T-helper 22 cell (primary cell): ENCODE data around the gene MLLT3.

Experiments used
- DNase-seq: peaks from one replicate; pipeline ENCODE4 v3.0.0-alpha.2; 2020; ENCODE audit warnings: low read depth

Gene MLLT3

DNA sequence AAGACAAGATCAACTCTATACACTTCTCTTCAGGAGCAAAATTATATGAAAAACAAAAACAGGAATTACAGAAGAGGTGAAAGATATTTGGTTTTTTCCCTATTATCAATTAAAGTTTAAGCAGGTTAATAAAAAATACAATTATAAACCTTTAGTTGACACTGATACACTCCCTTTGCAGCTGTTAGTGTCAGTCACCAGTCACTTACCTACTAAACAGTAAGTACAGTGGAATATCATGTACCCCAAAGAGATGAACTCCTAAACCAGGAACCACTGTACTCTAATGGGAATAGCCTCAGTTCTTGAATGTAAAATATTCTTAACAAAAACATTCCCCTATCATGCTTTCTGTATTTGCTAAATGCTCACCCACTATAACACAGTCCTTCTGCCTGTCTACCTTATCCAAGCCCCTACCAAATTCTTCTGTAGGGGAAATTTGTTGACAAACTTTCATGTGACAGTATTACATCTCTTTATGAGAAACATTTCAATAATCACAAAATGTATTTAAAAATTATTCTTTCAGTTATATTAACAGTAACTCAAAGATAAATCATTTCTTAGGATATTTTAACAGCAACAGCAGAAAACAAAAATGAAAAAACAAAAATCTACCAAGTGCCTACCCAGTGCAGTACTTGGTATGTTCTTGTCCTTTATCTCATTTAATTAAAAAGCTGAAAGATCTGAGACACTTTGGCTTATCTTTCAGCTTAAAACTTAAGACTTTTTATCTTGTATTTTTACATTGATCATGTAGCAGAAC lies 212.8 kb downstream of the MLLT3 start:
- no peak for DNase-seq

DNA sequence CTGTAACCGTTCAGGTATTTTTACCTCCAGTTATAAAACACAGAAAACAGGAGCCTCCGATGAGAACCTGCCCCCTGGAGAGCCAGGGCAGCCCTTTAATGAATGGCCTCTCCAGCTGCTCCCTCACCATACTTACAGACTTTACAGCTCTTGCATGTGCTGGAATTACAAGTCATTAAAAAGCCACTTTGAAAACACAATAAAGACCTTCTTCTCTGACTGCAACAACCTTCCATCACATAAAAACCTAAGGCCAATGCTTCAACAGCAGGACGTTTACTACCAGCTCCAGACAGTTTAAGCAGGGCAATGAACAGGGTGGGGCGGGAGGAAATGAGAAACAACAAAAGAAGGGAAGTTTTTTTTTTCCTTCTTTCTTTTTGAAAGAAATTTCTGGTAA lies 213.8 kb downstream of the MLLT3 start:
- DNase-seq, result no peak

DNA sequence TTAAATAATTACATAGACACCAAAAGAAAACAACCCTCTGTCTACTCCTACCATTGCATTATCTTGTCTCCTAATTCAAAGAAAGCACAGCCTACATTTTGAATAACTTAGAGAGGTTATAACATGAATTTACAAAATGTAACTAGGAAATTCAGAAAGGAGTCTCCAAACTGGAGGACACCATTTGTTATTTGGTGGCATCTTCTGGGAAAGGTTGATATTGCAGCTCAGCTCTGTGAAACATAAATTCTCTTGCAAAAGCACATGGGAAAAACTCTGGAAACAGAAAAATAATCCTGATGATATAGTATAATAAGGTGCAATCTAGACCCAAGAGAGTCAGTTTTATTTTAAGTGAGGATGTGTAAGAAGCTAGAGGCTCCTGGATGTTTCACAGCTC lies 215.3 kb downstream of the MLLT3 start:
- DNase-seq, result no peak

DNA sequence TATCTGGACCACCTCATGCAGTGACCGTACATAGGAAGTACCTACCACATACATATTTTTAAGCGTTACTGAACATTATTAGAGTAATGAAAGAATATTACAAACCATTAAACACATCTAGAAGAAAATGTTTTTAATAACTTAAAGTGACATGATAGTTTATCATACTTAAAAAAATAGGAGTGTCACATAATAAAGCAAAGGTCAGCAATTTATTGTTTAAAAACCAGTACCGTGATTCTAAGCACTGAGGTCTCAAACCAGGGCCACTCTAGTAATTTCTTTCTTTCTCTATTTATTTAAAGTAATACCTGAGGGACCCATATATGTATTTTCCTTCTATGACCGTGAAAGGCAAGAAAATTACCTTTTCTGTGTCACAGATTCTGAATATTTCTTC lies 216.0 kb downstream of the MLLT3 start:
- DNase-seq, result no peak

DNA sequence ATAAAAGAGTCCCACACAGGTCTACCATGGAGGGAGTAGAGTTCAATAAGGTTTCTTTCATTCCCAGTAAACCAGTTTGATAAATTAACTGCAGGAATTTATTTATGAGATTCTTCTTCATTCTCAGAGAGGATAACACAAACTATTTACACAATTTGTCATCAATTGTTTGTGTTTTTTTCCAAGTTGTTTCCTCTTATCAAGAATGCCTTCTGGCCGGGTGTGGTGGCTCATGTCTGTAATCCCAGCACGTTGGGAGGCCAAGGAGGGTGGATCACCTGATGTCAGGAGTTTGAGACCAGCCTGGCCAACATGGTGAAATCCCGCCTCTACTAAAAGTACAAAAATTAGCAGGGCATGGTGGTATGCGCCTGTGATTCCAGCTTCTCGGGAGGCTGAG lies 216.7 kb downstream of the MLLT3 start:
- no peak for DNase-seq

DNA sequence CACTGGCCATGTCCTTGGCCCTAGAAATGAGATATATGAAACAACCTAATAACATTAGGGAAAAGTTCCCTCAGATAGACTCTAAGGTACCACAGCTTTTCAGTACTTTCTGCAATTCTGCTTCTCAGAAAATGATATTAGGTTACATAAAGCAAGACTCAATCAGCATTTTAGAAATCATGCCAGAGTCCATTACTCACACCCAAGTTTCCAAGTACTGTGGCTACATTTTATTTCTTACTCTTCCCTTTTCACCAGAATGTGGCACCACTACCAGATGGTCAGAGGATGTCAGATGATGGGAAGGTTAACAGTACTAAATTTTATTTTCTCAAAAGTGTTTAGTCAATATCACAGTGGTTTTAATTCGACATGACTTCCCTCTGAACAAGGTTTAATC lies 217.2 kb downstream of the MLLT3 start:
- no peak for DNase-seq

DNA sequence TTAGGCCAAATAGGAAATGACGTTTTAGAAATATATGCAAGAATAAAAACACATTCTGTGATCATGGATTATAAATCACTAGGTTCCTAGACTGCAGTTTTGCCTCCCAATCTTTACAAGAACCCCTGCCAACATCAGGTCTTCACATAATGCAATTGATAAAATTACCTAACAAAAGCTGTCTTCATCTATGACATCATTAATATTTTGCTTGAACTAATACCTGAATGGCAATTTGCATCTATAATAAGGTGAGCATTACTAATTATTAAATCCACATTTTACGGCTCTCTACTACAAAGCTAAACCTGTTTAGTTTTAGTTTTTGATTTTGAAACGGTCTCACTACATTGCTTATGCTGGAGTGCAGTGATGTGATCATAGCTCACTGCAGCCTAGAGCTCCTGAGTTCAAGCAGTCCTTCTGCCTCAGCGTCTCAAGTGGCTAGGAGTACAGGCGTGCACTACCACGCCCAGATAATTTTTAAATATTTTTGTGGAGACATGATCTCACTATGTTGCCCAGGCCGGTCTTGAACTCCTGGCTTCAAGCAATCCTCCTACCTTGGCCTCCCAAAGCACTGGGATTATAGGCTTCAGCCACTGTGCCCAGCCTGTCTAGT lies 218.0 kb downstream of the MLLT3 start:
- DNase-seq, result no peak

DNA sequence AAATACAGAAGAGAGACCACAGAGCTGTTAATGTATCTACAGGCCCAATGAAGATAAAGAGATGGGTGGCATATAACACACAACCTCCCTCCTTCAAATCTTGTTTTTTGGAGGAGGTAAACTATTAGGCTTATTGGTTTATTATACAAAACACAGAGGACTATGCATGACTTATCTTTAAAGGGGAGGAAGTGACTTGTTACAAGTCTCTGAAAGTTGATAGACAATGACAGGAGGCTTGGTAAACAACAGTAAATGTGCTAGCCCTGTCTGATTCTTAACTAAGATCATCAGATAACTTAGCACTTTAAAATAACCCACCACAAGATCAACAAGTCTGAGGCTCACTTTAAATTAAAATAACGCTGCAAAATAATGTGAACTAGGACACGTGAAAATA lies 219.0 kb downstream of the MLLT3 start:
- no peak for DNase-seq

DNA sequence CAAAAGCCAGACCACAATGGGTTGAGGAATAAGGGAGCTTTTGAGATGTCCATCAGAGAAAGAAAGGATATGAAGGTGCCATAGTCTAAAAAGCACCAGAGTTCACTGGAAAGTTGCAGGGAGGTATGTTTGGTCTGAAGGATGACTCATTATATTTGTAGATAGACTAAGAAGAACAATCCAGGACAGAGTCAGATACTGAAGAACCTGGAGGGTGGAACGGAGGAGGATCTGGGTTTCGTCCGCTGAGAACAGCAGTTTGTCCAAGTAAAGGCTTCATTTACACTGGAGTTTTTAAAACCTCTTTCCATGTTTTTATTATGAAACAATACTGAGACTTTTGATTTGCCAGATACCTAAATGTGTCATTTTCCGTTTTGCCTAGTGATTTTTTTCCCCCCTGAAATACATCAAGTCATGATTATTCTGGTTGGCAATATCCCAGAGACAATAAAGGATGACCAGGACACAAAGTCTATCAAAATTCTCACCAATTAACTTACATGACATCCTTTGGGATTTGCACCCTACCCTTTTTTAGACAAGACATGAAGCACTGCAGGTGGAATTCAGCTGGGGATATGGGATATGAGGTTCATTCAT lies 219.9 kb downstream of the MLLT3 start:
- DNase-seq, result no peak

DNA sequence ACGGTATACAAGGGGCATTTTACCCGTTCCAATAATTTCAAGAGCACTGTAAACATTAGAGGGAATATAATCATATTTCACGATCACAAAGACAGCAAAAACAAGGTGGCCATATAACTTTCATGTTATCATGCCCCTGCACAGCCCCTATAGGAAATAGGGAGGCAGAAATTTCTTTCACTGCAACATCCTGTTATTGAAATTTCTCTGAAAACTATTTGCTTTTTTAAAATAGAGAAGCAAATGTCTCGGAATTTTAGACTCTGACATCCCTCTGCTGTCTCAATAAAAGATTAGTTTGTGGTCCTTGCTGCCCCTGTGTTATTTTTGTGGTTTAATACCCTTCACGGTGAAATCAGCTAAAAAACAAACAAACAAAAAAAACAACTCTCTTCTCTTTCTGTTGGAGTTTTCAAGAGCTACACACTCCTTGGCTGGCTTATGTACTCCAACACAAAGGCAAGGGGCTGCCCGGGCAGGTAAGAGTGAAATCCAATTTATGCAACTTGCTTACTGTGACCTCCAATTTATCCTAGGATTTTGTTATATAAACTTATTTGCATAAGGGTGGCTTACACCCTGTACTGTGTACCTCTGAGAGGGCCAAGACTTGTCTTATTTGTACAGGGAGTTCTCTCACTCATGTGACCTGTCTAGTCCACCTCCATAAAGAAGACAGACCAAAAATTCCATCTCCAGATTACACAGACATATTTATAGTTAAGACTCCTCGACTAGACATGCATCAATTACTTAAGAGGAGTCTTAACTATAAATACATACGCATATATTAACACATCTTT lies 223.6 kb downstream of the MLLT3 start:
- no peak for DNase-seq

DNA sequence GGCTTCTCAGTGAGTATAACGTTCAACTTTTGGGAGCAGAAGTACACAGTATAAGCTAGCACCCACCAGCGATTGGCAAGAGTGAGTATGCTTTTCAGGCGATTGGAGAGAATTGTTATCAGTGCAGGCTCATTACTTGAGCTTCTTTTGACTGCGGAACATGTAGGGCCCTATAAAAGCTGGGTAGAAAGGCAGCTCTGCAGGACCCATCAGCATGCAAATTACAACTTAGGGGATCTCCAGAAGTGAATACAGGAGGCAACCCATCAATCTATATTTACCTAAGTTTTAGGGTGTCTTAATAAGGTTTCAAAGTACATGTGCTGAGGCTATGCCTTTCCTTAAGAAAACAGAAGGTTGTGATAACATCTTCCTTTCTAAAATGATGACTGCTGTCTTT lies 225.0 kb downstream of the MLLT3 start:
- DNase-seq, result no peak

DNA sequence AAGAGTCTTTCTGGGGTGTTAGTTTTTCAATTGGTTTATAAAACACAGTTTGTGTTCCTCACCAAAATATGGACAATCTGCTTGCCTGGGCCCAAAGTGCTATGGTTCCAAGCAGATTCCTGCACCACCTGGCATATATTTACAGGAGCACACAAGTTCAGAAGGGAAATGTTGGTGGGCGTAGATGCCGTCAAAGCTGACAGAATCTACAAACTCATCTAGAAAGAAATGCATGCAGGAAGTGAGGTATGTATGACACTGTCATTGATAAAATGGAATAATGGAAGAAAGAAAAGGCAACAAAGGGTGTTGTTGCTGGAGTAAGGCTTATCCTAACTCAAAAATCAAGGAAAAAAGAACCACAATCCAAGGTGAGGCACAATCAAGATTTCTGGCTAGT lies 225.8 kb downstream of the MLLT3 start:
- DNase-seq, result no peak

DNA sequence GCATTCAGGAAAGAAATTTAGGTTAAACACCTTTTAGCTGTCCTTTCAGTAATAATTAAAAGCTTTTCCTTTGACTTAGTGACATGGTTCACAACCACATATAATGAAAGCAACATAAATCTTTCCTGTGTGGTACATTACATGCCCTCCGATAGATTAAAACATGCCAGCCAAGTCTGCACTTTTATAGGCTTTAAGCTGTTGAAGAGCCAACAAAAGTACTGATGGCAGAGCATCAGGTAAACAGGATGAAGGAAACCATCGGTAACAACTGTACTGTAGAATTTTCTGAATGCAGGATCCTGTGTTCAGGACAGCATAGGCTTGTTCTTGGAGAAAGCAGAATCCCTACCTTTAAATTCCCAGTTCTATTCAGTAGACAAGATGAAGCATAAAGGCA lies 226.6 kb downstream of the MLLT3 start:
- no peak for DNase-seq

DNA sequence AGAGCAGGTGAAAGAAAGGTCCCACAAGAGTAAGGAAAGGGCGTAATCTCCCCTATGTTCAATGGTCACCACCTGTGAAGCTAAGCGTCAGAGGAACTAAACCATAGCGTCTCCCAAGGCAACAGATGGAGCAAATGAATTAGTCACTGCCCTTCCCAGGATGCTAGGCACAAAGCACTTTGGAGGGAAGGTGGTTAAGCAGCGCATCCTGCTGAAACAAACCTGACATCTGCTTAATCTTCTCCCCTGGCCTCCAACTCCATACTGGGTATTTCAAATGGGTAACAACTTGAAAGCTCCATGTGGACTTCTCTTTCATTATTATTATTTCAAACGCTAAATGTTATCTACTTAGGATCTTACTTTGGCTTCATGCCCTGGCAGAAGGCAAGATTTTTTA lies 227.3 kb downstream of the MLLT3 start:
- DNase-seq, result no peak

DNA sequence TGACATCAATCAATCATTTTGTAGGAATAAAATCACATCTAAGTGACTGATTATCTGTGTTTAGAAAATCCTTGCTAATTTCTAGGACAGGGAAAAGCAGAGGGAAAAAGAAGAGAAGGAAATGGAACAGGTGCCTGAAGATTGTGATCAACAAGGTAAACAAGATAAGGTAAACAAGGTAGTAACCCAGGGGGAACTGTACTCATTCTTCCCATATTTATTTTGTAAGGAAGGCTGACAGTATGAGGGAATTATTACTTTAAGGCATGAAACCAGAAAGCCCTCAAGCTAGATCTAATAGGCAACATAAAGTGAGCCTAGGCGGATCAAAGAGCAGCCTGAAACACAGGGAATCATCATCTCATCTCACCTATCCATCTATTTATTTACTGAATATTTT lies 231.1 kb downstream of the MLLT3 start:
- no peak for DNase-seq

DNA sequence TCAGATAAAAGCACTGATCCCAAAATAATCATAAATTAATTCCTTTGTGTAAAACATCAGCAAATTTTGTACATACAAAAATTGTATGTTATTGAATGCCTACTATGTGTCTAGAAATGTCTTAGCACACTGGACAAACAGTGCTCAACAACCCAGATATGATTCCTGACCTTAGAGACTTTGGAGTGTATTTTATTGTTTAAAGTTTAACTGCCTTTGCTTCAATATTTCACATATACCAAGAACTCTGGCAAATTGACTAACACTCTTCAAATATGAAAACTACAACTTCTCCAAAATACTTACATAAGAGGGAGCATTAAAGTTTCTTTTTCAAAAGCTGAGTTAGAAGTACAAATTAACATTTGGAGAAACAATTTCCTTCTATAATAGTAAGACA lies 231.9 kb downstream of the MLLT3 start:
- DNase-seq, result no peak

DNA sequence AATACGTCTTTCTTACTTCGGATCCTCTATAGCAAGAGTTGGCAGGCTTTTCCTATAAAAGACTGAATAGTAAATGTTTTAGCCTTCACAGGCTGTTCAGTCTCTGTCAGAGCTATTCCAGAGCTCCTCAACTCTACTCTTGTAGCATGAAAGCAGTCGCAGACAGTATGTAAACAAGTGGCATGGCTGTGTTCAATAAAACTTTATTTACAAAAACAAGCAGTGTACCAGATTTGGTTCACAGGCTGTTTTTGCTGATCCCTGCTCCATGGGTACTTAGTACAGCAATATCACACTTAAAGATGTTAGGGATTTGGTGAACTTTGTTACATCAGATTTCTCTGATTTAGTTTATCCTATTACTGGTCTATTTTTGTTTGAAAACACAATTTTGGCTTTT lies 235.2 kb downstream of the MLLT3 start:
- DNase-seq, result no peak

DNA sequence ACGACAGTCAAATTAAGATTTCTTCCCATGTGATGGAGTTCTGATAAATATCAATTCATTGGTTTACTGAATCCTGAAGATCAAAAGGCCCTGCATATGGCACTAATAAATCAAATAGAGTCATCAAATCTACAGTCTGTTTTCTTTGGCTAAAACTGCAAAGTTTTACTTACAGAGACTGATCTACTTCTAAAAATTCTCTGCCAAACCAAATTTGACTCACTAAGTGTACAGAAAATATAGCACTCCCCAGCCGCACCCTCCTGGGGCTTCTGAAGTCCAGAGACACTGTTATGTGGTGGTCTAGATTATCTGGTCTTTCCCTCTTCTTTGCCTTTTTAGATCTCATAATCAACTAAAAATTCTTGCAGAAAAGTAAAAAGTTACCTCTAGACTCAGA lies 237.7 kb downstream of the MLLT3 start:
- DNase-seq, result no peak

DNA sequence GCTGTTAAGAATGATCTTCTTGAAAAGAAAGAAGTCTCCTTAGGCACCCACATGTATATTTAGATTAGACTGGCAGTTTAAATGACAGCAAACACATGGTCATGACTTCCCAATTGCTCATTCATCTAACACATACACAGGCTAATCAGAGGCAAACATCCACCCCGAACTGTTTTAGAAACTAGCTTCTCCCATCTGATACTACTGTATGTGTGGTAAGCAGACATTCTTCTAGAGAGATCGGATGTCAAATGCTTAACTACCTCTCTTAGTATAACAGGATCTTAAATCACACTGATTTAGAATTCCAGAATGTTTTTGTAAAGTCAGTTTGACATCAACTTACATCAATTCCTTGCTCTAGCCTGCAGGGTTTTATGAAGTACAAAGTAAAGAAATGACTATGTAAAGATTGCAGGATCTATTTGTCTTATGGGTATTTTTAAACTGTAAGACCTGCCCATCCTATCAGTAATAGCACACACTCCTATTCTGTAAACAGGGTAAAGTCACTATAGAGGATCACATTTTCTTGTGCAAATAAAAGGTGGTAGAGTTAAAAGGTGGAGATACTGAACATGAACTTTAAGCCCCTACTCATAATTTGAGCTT lies 239.7 kb downstream of the MLLT3 start:
- no peak for DNase-seq

DNA sequence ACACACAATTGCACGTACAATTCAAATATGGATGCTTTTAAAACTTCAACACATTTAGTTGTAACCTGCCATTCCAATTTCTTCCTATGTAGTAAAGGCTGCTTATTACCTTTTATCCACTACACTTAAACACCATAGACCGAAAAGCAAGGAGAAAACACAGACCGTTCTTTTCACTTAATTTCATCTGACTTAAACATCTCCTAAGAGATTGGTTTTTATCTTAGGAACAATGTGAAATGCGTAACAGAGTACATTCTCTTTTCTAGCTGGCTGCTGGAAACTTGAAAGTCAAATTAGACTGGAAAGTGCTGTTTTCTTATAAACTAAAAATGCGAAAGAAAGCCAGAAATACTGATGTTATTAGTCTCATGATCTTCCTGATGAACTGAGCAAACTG lies 241.8 kb downstream of the MLLT3 start:
- DNase-seq, result no peak

DNA sequence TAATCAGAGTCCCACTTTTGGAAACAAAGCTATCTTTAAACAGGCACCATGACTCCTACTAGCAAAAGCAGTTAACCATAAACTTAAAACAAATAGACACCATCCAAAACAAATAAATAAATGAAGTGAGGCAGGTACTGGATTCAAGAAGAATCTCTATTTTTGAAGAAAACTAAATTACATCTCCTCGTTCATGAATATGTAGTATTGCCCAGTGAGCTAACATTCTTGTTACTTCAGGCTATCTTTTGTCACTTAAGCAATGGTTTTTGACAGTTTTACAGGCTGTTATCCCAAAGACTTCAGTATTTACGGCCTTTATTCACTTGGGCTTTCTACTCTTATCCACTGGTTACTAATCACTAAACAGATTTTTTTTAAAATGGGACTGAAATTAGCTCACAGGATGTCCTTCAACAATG lies 242.5 kb downstream of the MLLT3 start:
- DNase-seq, result no peak

DNA sequence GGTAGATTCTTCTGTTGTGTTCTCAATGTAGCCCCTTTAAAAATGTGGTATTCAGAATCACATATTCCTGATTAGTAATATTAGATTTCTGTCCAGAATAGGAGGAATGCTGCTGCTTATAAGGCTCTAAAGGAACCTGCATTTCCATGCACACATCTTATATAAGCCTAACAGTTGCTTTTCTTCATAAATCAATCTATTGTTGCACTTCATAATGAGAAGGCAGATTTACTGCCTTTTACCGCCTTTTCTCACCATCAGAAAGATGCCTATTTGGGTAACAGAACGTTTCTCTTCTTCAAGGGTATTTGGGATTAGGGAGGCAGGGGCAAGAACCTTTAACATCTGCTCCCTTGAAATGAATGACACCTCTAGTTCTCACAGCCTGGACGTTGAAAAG lies 243.4 kb downstream of the MLLT3 start:
- DNase-seq, result no peak
